Activated T-cell treated with anti-CD3 and anti-CD28 coated beads, Interleukin-2, amount 50 U/mL, for 24 hours (primary cell): Measurements from ENCODE around the gene SPC24.
A peak's percentile ranks its signal among the peaks of the same experiment; 100 is the strongest.
"Not testable (repeated sequence)": the region's sequence is repeated elsewhere in the genome, so short reads cannot be mapped to it uniquely, and the experiment has no call there.

ENCODE experiments used
- DNase-seq: peaks from one replicate; pipeline ENCODE4 v3.0.0-alpha.2; 2020
- H3K27ac Mint-ChIP-seq: 2 replicates; pipeline ENCODE4 v1.8.0; 2020; ENCODE audit warnings: mild to moderate bottlenecking, mixed read lengths
- H3K27me3 Mint-ChIP-seq: 2 replicates; pipeline ENCODE4 v1.8.0; 2020; ENCODE audit warnings: mixed read lengths
- H3K36me3 Mint-ChIP-seq: 2 replicates; pipeline ENCODE4 v1.8.0; 2020; ENCODE audit warnings: low read depth, mixed read lengths
- H3K4me1 Mint-ChIP-seq: 2 replicates; pipeline ENCODE4 v1.8.0; 2020; ENCODE audit warnings: low read depth, mixed read lengths
- H3K4me3 Mint-ChIP-seq: 2 replicates; pipeline ENCODE4 v1.8.0; 2020; ENCODE audit warnings: mild to moderate bottlenecking, moderate library complexity, mixed read lengths
- H3K9me3 Mint-ChIP-seq: 2 replicates; pipeline ENCODE4 v1.8.0; 2020; ENCODE audit warnings: mixed read lengths

Gene SPC24

DNA sequence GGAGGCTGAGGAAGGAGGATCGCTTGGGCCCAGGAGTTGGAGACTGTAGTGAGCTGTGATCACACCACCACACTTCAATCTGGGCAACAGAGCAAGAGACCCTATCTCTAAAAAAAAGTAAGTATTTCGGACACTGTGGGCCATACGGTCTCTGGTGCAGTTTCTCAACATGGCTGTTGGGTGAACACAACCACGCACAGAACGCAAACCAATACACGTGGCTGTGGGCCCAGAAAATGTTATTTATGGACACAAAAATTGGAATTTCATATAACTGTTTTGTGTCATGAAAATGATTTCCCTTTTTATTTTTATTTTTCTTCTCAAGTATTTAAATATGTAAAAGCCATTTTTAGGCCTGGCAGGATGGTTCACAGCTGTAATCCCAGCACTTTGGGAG, 46.8 kb downstream of the SPC24 start:
- no peak overlapping the region for H3K27ac Mint-ChIP-seq
- H3K9me3 Mint-ChIP-seq = no peaks in the 10 kb centered on the region
- H3K36me3 Mint-ChIP-seq = peaks cover 93% of the 10 kb centered on the region
- H3K27me3 Mint-ChIP-seq = no peaks in the 10 kb centered on the region
- no peak overlapping the region for H3K4me3 Mint-ChIP-seq
- no peak for DNase-seq
- no peaks in the 10 kb centered on the region for H3K4me1 Mint-ChIP-seq

DNA sequence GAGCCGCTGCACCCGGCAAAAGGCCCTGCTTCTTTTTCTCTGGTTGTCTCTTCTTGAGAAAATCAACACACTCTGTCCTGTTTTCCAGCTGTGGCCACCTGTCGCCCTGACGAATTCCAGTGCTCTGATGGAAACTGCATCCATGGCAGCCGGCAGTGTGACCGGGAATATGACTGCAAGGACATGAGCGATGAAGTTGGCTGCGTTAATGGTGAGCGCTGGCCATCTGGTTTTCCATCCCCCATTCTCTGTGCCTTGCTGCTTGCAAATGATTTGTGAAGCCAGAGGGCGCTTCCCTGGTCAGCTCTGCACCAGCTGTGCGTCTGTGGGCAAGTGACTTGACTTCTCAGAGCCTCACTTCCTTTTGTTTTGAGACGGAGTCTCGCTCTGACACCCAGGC, 49.1 kb downstream of the SPC24 start:
- H3K4me1 Mint-ChIP-seq = no peaks in the 10 kb centered on the region
- no peak for DNase-seq
- H3K4me3 Mint-ChIP-seq = no peak overlapping the region
- H3K27me3 Mint-ChIP-seq = no peaks in the 10 kb centered on the region
- H3K9me3 Mint-ChIP-seq = no peaks in the 10 kb centered on the region
- peaks cover 95% of the 10 kb centered on the region for H3K36me3 Mint-ChIP-seq
- H3K27ac Mint-ChIP-seq = no peak overlapping the region

DNA sequence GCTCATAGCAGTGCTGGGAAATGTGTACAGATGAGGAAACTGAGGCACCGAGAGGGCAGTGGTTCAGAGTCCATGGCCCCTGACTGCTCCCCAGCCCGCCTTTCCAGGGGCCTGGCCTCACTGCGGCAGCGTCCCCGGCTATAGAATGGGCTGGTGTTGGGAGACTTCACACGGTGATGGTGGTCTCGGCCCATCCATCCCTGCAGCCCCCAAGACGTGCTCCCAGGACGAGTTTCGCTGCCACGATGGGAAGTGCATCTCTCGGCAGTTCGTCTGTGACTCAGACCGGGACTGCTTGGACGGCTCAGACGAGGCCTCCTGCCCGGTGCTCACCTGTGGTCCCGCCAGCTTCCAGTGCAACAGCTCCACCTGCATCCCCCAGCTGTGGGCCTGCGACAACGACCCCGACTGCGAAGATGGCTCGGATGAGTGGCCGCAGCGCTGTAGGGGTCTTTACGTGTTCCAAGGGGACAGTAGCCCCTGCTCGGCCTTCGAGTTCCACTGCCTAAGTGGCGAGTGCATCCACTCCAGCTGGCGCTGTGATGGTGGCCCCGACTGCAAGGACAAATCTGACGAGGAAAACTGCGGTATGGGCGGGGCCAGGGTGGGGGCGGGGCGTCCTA, 50.5 kb downstream of the SPC24 start:
- H3K4me1 Mint-ChIP-seq = peaks cover 3% of the 10 kb centered on the region
- H3K27ac Mint-ChIP-seq = no peak overlapping the region
- no peak overlapping the region for H3K4me3 Mint-ChIP-seq
- peaks cover 92% of the 10 kb centered on the region for H3K36me3 Mint-ChIP-seq
- no peaks in the 10 kb centered on the region for H3K27me3 Mint-ChIP-seq
- H3K9me3 Mint-ChIP-seq = no peaks in the 10 kb centered on the region
- no peak for DNase-seq

DNA sequence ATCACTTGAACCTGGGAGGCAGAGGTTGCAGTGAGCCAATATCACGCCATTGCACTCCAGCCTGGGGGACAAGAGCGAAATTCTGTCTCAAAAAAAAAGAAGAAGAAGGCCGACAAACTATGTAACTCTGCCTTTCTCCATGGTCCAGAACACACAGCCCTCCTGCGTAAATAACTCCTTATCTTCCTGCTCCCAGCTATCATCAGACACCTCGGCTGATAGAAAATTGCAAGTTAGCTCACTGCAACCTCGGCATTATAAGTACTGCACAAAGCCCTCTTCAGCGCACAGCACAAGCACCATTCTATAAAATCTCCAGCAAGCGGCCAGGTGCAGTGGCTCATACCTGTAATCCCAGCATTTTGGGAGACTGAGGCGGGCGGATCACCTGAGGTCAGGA, 51.9 kb downstream of the SPC24 start:
- H3K4me3 Mint-ChIP-seq, H3K27ac Mint-ChIP-seq, DNase-seq, H3K9me3 Mint-ChIP-seq, H3K27me3 Mint-ChIP-seq: not testable (repeated sequence)
- peaks cover 13% of the 10 kb centered on the region for H3K4me1 Mint-ChIP-seq
- H3K36me3 Mint-ChIP-seq = peaks cover 93% of the 10 kb centered on the region

DNA sequence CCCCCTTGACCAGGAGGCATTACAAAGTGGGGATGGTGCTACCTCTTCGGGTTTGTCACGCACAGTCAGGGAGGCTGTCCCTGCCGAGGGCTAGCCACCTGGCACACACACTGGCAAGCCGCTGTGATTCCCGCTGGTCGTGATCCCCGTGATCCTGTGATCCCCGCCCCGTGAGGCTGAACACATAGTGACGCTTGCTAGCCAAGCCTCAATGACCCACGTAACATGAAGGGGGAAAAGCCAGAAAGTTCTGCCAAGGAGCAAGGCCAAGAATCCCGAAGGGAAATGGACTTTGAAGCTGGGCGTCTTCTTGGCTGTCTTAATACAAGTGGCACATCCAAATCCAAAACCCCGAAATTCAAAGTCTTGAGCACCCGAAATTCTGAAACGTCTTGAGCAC, 52.6 kb downstream of the SPC24 start:
- Mint-ChIP-seq H3K4me3 (no peak overlapping the region), H3K9me3 (no peaks in the 10 kb centered on the region), H3K36me3 (peaks cover 91% of the 10 kb centered on the region), H3K27me3 (no peaks in the 10 kb centered on the region), H3K27ac (no peak overlapping the region), H3K4me1 (peaks cover 14% of the 10 kb centered on the region)
- no peak for DNase-seq

DNA sequence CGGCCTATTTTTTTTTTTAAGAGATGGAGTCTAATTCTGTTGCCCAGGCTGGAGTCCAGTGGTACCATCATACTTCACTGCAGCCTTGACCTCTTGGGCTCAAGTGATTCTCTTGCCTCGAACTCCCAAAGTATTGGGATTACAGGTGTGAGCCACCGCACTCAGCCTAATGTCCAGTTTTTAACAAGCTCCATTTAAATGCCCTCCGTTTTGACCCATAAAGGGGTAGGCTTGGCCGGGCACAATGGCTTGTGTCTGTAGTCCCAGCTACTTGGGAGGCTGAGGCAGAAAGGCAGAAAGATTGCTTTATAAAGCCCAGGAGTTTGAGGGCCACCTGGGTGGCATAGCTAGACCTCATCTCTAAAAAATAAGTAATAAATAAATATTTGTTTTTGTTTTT, 54.5 kb downstream of the SPC24 start:
- no peaks in the 10 kb centered on the region for H3K27me3 Mint-ChIP-seq
- H3K27ac Mint-ChIP-seq = no peak overlapping the region
- H3K9me3 Mint-ChIP-seq = peaks cover 2% of the 10 kb centered on the region
- H3K36me3 Mint-ChIP-seq = peaks cover 93% of the 10 kb centered on the region
- no peak for DNase-seq
- H3K4me3 Mint-ChIP-seq = no peak overlapping the region
- H3K4me1 Mint-ChIP-seq = peaks cover 26% of the 10 kb centered on the region

DNA sequence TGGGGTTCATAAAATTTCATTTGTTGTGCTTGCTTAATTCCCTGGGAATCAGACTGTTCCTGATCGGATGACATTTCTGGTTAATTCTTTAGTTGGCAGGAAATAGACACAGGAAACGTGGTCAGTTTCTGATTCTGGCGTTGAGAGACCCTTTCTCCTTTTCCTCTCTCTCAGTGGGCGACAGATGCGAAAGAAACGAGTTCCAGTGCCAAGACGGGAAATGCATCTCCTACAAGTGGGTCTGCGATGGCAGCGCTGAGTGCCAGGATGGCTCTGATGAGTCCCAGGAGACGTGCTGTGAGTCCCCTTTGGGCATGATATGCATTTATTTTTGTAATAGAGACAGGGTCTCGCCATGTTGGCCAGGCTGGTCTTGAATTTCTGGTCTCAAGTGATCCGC, 55.5 kb downstream of the SPC24 start:
- peaks cover 2% of the 10 kb centered on the region for H3K9me3 Mint-ChIP-seq
- H3K4me3 Mint-ChIP-seq = no peak overlapping the region
- peaks cover 93% of the 10 kb centered on the region for H3K36me3 Mint-ChIP-seq
- H3K27me3 Mint-ChIP-seq = no peaks in the 10 kb centered on the region
- no peak for DNase-seq
- H3K27ac Mint-ChIP-seq = peak overlapping the region; percentile 40
- H3K4me1 Mint-ChIP-seq = peaks cover 36% of the 10 kb centered on the region

DNA sequence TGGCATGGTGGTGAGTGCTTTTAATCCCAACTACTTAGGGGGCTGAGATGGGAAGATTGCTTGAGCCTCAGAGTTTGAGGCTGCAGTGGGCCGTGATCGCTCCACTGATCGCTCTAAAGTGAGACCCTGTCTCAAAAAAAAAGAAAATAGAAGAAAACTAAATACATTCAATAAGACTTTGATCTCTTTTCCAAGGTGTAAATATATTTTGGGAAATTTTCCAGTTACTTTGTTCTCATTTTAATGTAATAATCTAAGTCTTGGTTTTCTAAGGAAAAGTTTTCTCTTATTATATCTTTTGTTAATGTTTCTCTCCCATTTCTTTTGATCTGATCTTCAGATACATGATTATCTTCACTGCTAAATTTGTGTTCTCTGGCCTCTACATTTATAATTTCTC, 56.7 kb downstream of the SPC24 start:
- Mint-ChIP-seq H3K9me3 (peaks cover 2% of the 10 kb centered on the region), H3K36me3 (peaks cover 91% of the 10 kb centered on the region), H3K4me3 (no peak overlapping the region), H3K27me3 (no peaks in the 10 kb centered on the region), H3K27ac (peak overlapping the region; percentile 29), H3K4me1 (peaks cover 46% of the 10 kb centered on the region)
- no peak for DNase-seq

DNA sequence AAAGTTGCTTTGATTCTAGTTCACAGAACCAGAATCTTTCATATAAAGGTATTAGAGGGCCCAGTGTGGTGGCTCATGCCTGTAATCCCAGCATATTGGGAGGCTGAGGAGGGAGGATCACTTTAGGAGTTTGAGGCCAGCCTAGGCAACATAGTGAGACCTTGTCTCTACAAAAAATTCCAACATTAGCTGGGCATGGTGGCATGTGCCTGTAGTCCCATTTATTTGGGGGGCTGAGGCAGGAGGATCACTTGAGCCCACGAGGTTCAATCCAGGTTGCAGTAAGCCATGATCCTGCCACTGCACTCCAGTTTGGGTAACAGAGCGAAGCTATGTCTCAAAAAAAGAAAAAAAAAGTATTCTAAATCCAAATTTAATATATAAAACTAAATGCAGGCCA, 57.3 kb downstream of the SPC24 start:
- Mint-ChIP-seq H3K27ac (no peak overlapping the region), H3K27me3 (no peaks in the 10 kb centered on the region), H3K9me3 (peaks cover 2% of the 10 kb centered on the region), H3K36me3 (peaks cover 91% of the 10 kb centered on the region), H3K4me3 (no peak overlapping the region), H3K4me1 (peaks cover 51% of the 10 kb centered on the region)
- no peak for DNase-seq

DNA sequence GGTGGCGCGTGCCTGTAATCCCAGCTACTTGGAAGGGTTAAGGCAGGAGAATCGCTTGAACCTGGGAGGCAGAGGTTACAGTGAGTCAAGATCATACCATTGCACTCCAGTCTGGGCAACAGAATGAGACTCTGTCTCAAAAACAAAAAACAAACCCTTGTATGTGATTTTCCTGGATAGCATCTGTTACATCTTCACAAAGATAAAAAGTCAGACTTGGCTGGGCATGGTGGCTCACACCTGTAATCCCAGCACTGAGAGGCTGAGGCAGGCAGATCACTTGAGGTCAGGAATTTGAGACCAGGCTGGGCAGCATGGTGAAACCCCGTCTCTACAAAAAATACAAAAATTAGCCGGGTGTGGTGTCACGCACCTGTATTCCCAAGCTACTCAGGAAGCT, 58.2 kb downstream of the SPC24 start:
- peaks cover 61% of the 10 kb centered on the region for H3K4me1 Mint-ChIP-seq
- H3K27ac Mint-ChIP-seq = peak overlapping the region; percentile 80
- H3K36me3 Mint-ChIP-seq = peaks cover 91% of the 10 kb centered on the region
- not testable (repeated sequence) for H3K4me3 Mint-ChIP-seq, H3K27me3 Mint-ChIP-seq, DNase-seq, H3K9me3 Mint-ChIP-seq

DNA sequence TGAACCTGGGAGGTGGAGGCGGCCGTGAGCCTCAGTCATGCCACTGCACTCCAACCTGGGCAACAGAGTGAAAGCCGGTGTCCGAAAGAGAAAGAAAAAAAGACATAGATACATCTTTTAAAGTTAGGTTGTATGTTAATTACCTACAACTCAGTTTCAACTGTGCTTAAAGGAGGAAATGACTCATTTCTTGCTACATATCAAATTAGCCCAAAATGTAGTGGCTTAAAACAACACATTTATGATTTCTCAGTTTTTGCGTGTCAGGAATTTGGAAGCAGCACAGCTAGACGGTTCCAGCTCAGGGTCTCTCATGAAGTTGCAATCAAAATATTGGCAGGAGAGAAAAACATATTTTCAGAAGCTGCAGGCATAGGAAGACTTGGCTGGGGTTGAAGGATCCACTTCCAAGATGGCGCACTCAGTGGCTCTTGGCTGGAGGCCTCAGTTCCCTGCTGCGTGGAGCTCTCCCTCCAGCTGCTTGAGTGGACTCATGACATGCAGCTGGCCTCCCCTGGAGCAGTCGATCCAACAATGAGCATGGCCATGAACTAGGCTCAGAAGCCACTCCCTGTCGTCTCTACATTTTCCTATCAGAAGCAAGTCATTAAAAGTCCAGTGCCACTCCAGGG, 59.3 kb downstream of the SPC24 start:
- H3K27ac Mint-ChIP-seq = peak overlapping the region; percentile 98
- peaks cover 92% of the 10 kb centered on the region for H3K36me3 Mint-ChIP-seq
- H3K4me3 Mint-ChIP-seq = peak overlapping the region; percentile 56
- H3K4me1 Mint-ChIP-seq = peaks cover 70% of the 10 kb centered on the region
- DNase-seq = peak; percentile 69
- peaks cover 2% of the 10 kb centered on the region for H3K9me3 Mint-ChIP-seq
- H3K27me3 Mint-ChIP-seq = no peaks in the 10 kb centered on the region
